H1 (cell line): ENCODE measurements around the gene PTPRG. TPM values are rescaled to one million over a fixed set of nuclear protein-coding genes. Genes with fewer than 3 reads are reported as not detected.

Experiments used
- E2F6 ChIP-seq: IDR thresholded peaks from 2 replicates; pipeline ENCODE4 v1.6.1; 2012; ENCODE audit warnings: inconsistent platforms
- EP300 ChIP-seq, 2 experiments: IDR thresholded peaks; 1 replicate in 1 of 2; 2 replicates in 1 of 2; pipeline ENCODE4 v1.6.1; 2011 to 2012; ENCODE audit warnings: low read depth in 2 of 2, low read length in 2 of 2, mild to moderate bottlenecking in 2 of 2, borderline replicate concordance in 1 of 2, inconsistent platforms in 1 of 2, moderate library complexity in 1 of 2
- POLR2A ChIP-seq, 2 experiments: IDR thresholded peaks; 1 replicate in 1 of 2; 2 replicates in 1 of 2; pipeline ENCODE4 v1.6.1; 2011; ENCODE audit warnings: low read depth in 2 of 2, low read length in 2 of 2, mild to moderate bottlenecking in 2 of 2; ENCODE audit errors: control extremely low read depth in 1 of 2
- POLR2AphosphoS5 ChIP-seq: IDR thresholded peaks from 2 replicates; pipeline ENCODE4 v1.6.1; 2011; ENCODE audit warnings: low read depth, low read length
- RNF2 ChIP-seq: fragments of 200-900, 300-1000 bp; sonication (generic); IDR thresholded peaks from 2 replicates; pipeline ENCODE4 v1.7.1; 2016; ENCODE audit warnings: borderline replicate concordance, low read depth, mild to moderate bottlenecking, antibody characterized with exemption, low read length; ENCODE audit not compliant: poor library complexity, severe bottlenecking; ENCODE audit errors: missing control alignments
- SIRT6 ChIP-seq: IDR thresholded peaks from one replicate; pipeline ENCODE4 v1.7.1; 2012; ENCODE audit warnings: low read length, inconsistent platforms
- SP1 ChIP-seq: IDR thresholded peaks from 2 replicates; pipeline ENCODE4 v1.6.1; 2011; ENCODE audit warnings: low read depth, low read length
- polyA plus RNA-seq, 7 experiments: library from polyadenylated mRNA; depleted of rRNA in 3 of 7; stranded (reverse) in 5 of 7; unstranded in 2 of 7; fragments of >200 nt in 5 of 7; fragments of 200-250 nt in 2 of 7; gene quantifications; 1 replicate in 5 of 7; 2 replicates in 1 of 7; 4 replicates in 1 of 7; pipeline versions ENCODE4 v1.2.1 to v1.2.3, GENCODE V29; 2011 to 2013; ENCODE audit warnings: missing spikeins in 2 of 7, mixed read lengths in 2 of 7
- total RNA-seq: library from RNA; stranded (reverse); fragmentation: NEBNext Ultra II Directional; extraction: Animal tissue kit (Norgen Biotek cat#: 25700); gene quantifications from 2 replicates; pipeline ENCODE4 v1.2.1, GENCODE V29; 2021

Gene PTPRG
- total and polyA plus RNA-seq, 2 of the 8 experiments (the other 6 are each of a cell fraction or from before 2014, with no cell fraction given), result 23.3 to 96.2 TPM

- TF ChIP-seq RNF2 (no peak), POLR2A (IDR thresholded peaks at IDR 0.05; ENCODE audit: control extremely low read depth in 1 of 2, low read depth in 2 of 2, low read length in 2 of 2) (no peak), POLR2AphosphoS5 (no peak), E2F6 (no peak), SP1 (no peak), SIRT6 (no peak), EP300 (IDR thresholded peaks at IDR 0.05; ENCODE audit: borderline replicate concordance in 1 of 2, low read depth in 2 of 2, low read length in 2 of 2) (no peak)
Measured at GRCh38 chr3:61682671-61683548, 121.5 kb downstream of the PTPRG start (continued).
